GM21619 (cell line): ENCODE data around the gene PLOD3.

Experiments
- ATAC-seq: cut with Tn5 transposase; IDR thresholded peaks from one replicate; pipeline ENCODE4 v1.9.1; 2021; ENCODE audit not compliant: unreplicated experiment

PLOD3 gene

DNA sequence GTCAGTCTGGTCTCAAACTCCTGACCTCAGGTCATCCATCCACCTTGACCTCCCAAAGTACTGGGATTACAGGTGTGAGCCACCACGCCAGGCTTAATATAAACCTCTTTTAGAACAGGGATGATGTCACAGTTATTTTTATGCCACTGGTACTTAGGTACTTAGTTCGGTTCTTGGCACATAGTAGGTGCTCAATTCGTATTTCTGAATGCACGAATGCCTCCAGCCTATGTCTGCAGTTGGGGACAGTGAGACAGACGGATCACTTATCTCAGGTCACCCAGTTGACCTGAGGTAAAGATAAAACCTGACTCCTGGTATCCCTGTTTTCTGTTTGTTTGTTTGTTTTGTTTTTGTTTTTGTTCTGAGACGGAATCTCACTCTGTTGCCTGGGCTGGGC is 31.2 kb downstream of the PLOD3 start:
- ATAC-seq, result no peak

DNA sequence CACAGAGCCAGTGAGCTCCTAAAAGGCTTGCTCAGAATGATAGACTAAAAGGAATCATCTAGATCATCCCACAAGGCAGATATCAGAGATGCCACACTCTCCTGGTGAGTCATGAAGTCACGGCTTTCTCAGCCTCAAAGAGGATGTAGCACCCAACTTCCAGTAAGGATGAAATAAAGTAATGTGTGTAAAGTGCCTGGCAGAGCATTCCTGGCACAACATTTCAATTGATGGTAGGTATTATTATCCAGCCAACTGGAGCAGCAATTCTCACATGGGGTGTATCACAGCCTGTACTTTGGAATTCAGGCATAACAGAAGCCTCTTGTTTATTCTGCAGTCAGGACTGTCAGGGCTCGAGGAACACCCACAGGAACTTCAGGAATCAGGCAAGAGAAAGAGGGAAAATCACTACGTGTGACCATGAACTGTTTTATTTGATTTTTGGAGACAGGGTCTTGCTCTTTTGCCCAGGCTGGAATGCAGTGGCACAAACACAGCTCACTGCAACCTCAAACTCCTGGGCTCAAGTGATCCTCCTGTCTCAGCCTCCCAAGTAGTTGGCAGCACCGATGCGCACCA is 32.0 kb downstream of the PLOD3 start:
- no peak for ATAC-seq

DNA sequence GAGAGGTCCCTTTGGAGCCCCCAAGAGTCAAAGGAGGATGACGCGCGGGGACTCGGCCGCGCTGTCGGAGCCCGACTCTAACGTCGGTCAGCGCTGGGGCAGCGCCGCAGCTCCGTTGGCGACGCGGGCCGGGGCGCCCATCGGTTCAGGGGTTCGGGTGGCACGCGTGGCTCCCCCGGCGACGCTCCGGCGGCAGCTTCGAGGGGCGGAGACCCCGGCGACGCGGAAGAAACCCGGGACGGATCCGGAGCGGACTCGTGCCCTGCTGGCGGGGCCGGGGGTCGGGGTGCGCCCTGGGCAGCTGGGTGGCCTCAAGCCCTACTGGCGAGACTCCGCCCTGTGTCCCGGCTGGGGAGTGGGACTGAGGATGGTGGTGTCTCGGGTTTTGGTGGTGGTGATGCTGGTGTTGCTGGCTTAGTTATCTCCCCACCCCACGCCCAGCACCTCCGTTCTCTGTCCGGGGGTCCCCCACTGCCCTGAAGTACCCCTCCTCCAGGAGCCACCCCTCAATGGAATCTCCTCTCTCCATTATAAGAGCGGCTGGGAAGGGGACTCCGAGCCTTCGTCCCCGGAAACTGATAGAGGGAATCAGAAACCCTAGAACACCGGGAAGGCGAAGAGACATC is 37.1 kb downstream of the PLOD3 start, which contains the start of gene NAT16:
Gene NAT16, minus strand, starts transcription at position 164 of the 626 bp plus-strand sequence. CDS start 5,486 bp downstream, outside the sequence.
- no peak for ATAC-seq

DNA sequence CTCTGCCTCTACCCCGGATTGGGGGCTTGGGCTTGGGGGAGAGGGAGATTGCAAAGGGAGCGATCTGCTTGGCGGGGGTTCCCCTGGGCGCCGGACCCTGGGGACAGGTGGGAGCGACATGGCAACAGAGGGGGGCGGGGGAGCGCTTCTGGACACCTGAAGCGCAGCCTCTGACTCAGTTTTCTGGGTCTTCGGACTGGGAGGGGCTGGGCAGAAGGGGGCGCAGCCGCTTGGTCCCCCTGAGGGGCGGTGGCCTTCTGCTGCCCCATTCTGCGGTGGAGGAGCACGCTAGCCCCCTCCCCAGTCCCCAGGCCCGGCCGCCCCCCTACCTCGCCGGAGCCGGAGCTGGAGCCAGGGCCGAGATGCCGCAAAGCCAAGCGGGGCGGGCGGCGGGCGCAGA is 37.7 kb downstream of the PLOD3 start:
- no peak for ATAC-seq

DNA sequence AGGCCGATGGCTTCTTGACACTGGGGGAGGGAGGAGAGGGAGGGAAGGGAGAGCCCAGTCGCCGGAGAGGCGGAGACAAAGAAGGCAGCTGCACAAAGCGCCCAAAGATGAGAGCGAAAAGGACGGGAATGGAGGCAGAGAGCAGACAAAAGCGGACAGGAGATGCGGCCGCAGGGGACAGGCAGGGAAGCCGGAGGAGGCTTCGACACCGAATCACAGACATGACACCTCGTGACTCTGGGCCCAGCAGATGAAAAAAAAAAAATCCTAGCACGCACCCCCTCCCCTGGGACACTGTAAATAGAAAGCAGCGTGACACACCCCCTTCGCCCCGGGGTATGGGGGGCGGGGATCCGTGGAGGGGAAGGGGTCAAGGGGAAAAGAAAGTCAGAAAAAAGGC is 38.3 kb downstream of the PLOD3 start:
- ATAC-seq, result no peak

DNA sequence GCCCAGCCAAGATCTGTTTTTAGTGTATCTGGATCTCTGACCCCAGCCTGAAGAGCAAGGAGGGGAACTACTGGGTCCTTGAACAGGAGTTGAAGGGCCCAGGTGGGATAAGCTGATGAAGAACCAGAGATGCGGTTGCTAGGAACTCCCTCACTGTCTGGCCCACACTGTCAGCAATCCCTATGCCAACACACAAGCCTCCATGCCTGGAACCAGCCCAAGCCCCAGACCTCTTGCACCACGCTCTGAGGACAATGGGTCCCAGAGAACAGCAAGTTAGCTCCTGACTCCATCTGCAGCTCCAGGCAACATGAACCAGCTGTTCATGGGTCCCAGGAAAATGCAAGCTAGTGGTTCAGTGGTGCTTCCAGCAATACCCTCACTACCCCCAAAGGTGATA is 39.7 kb downstream of the PLOD3 start:
- no peak for ATAC-seq

DNA sequence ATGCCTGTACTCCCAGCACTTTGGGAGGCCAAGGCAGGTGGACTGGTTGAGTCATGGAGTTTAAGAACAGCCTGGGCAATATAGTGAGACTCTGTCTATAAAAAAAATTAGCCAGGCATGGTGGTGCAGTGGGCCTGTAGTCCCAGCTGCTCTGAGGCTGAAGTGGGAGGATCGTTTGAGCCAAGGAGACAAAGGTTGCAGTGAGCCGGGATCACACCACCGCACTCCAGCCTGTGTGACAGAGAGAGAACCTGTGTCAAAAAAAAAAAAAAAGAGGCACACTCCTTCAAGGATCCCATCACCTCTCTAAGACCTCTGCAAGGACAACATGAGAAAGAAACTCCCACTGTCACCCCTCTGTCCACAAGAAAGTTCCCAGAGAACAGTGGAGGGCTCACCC is 41.7 kb downstream of the PLOD3 start:
- ATAC-seq, result no peak

DNA sequence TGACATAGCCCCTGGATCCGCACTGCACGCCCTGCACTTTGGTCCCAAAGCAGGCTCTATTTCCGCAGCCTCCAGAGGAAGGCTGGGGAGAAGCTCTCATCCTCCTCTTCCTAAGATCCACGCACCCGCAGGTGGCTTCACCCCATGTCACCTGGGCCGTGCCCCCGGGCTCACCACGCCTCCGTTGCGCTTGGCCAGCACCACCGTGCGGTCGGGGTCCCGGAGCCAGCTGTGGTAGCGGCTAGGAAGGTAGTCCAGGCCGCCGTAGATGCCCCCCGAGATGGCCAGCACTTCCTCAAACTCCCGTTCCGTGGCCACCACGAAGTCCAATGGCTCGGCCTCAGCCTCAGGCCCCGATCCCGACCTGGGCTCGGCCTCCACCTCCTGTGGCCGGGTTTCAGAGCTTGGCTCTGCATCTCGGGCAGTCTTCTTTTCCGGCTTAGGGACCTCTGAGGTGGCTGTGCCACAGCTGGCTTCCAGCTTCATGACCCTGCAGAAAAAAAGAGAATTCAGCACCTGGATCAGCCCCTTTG is 43.0 kb downstream of the PLOD3 start:
- ATAC-seq, result no peak

DNA sequence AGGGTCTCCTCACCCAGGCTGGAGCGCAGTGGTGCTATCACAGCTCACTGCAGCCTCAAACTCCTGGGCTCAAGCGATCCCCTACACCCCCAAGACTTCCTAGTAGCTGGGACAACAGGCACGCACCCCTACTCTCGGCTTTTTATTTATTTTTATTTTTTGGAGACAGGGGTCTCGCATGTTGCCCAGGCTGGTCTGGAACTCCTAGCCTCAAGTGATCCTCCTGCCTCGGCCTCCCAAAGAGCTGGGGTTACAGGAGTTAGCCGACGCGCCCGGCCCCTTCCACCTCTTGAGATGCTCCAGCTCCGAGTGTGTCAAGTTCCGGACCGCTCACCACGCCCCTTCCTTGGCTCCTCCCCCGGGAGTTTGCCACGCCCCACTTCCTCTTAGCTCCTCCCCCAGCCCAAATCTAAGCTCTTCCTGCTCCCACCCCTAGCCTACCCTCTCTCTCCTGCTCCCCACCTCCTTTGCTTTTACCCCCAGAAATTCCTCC is 43.6 kb downstream of the PLOD3 start:
- no peak for ATAC-seq

DNA sequence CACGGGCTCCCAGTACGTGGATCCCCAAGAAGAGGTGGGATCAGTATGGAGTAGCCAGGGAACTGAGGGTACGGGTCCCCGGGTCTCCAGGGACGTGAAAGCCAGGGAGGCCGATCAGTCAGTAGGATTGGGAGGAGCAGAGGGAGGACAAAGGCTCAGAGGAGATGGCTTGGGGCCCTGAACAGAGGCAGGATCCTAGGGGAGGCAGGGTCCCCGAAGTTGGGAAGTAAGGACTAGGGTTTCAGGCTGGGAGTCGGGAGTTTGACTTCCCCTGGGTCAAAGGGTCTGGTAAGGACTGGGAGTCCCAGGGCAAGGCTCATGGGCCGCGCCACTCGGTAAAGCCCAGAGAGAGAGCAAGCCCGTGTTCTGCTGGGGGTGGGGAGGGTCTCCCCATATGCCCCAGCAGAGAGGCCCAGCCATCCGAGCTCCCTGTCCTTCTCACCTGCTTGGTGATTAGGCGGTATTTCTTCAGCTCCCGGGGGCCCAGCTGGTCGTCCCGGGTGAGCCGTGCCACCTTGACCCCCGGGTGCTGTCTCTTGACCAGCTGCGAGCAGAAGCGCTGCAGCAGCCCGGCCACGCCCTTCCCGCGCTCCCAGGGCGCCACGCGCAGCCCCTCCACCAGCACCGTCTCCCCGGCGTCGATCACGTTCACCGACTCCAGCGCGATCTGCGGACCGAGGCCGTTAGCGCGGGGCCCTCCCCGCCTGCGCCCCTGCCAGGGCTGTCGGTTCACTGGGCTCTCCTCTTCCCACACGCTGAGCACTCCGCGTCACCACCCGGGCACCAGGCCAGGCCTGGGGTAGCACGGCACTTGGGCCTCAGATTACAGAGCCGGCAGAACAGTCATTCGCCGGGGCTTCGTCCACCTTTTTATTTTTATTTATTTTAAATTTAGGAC is 44.3 kb downstream of the PLOD3 start:
- ATAC-seq, result no peak

DNA sequence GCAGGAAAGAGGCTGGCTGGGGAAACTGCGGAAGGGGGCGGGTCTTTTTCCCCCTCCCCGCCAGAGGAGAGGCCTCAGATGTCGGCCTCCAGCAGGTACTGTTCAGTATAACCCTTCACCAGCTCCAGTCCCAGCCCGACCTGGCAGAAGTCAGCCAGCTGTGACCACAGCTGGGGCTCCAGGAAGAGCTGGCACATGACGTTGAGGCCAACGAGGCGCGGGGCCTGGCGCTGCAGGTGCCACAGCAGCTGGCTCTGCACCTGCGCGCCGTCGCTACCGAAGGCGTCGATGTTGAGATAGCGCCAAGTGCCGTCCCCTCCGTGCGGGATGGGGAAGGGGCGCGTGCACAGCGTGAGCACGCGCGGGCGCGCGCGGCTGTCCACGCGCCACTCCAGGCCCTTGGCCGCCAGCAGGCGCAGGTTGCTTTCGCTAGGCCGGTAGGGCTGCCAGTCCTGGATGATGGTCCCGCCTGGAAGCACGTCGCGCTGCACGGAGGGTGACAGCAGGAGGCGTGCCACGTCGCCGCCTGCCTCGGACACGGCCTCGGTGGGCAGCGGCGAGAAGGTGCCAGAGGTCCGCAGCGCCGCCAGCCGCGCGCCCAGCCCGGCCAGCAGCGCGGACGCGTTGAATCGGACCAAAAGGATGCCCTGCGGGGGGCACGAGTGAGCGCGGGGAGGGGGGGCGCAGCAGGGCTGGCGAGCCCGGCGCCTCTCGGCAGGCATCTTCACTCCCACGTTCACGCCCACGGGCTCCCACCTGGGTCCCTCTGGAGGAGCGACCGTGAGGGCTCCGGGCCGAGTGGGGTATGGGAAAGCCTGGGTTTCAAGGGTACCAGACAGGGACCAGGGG is 45.2 kb downstream of the PLOD3 start:
- no peak for ATAC-seq

DNA sequence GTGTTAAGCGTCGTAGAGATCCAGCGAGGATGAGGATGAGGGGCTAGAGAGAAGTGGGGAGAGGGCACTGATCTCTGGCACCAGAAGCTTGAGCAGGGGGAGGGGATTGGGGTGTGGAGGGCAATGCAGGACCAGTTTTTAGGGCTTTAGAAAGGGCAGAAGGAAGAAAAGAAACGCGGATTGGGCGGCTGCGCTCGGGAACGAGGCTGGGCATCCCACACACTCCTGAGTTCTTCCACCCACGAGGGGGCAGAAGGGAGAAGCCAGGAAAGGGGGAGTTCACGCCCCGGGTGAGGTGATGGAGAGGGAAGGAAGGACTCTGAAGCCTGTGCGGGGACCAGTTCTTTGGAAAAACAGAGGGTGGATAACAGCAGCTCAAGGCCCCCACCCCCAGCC is 45.9 kb downstream of the PLOD3 start:
- no peak for ATAC-seq

DNA sequence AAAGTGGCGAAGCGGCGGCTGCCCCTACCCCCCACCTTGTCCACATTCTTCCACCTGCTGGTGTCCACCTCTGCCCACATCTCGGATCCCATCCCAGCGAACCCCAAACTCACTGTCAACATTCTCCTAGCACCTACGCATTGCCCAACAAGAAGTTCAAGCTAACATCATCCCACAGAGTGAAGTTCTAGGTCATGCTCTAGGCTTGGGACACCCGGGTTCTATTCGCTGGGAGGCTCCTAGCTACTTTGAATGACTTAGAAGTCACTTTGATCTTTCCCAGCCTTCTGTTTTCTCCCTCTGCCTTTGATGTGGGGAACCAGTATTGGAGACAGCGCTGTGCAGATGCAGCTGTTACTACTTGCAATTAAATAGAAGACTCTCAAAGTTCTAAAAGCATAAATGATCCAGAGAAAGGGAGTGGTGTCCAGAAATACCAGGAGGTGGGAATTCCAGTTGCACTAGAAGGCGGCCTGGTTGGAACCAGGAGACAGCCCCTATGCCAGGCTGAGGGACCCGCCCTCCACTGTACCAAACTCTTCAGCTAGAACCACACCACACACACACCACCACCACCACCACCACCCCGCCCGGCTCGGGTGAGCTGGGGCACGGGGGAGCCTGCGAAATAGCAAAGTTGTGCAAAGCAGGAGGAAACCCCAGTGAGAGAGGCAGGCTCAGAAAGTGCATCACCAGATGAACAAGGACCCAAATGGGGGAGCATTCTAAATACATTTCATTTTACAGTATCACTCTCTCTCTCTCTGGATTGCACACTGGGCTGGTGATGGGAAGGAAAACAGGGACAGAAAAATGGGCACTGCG is 46.6 kb downstream of the PLOD3 start:
- ATAC-seq, result no peak

DNA sequence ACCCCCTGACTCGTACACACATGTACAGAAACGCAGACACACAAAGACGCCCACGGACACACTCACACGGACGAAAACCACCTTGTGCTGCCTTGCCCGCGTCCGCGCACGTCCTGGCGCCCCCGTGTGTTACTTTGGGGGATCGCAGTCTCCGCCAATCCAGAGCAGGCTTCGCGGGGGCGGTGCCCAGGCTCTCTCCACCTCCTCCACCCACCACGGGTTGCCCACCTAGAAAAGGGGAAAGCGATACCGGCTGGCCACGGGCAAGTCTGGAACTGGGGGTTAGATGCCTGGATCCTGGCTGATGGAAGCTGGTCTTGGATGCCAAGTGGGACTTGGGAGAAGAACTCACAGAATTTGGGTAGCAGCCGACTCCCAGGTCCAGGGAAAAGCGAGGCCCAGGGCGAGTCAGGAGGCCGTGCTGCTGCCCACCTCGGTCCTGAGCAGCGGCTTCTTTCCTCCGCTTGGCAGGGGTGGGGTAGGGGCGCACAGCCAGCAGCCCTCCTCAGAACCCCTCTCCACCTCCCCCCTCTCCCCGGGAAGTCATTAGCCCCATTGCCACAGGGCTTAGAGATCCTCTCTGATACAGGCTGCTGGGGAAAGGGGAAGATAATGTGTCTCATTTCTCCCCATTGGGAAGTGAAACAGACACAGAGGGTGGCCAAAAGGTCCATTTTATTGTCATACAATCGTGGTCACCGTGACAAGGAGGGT is 47.4 kb downstream of the PLOD3 start:
- ATAC-seq, result no peak

DNA sequence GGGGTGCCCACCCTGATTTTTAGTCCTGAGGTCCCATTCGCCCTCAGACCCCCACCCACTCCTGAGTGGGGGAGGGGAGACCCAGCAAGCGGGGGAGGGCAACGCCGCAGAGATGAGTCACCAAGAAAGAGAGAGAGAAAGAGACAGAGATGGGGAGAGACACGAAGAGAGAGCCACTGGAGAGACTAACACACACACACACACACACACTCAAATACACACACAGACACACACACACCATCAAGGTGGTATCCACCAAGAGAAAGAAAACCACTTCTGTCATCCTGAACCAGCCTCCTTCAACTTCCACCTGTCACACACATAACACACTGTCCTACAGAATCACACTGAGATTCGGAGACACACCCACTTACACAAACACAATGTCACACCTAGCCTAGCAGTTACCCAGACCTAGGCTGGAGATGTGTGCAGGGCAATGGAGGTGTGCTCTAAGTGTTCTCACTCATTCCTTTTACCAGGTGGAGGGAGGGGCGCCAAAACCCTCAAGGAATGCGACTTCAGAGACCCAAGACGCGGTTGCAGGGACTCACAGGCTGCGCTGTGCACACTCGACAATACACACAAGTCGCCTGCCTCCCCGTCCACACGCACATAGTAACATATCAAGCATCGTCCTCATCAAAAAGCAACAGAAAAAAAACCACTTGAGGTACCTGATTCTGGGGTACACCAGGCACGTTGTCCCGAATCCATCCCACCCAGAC is 48.1 kb downstream of the PLOD3 start:
- ATAC-seq, result no peak

DNA sequence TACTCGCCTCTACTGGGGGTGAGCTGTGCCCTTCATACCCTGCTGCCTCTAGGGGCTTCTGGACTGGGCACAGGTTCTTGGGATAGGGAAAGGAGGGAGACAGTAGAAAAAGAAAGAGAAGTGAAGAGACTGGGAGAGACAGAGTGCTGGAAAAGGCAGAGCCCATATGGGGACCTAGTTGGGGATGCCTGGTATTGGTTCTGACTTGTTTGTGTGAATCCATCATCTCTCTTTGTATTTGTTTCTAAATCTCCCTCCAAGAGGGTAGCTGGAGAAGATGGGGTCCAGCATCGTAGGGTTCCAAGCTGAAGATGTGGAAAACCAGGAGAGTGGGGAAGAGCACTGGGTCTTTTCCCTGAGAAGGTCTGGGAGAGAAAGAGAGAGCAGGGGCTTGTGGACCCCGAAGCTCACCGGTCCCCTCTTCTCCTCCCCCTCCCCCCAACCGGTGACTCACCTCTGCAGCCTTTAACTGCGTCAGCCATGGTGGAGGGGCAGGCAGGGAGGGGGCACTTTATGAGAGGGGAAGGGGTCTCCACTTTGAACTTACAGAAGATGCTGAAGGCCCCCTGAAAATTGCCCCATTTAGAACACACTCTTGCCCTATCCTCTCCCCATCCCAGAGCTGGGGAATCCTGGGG is 48.9 kb downstream of the PLOD3 start:
- ATAC-seq, result no peak

DNA sequence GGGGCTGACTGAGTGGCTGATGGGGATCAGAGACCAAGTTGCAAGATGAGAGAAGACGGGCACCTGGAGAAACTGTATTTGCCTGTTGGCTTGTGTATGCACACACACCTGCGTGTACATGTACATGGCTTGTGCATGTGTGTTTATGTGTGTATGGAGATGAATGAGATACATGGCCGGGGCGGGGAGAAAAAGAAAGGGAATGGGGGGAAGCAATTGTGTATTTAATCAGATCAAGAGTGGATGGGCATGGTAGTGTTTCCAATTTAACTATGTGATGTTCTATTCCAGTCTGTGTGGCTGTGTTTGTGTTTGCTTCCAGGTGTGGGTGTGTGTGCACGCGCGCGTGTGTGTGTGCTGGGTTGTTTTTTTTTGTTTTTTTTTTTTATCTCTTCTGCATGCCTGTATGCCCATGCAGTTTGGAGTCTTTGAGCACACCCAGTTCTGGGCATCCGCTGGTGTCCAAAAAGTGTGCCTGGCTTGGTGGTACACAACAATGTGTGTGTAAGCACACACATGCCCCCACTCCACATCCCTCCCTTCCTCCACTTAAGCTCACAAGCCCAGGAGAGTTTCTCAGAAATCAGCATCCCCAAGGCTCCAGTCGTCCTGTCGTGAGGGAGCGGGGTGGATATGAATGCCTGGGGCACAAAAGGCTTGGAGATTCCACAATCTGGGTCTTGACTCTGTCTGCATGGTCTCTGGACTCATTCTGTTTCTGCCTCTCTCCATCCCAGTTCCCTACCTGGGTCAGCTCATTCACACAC is 49.6 kb downstream of the PLOD3 start:
- no peak for ATAC-seq
